Activated naive CD4-positive, alpha-beta T cell treated with Interleukin-2 at 50 U/mL for 16 hours (primary cell): ENCODE data around the gene DDX27.

Experiments
- DNase-seq: peaks from one replicate; pipeline ENCODE4 v3.0.0-alpha.2; 2020

DDX27 gene

GRCh38 chr20:49203746-49204145, 15.5 kb upstream of the DDX27 start:
- DNase-seq, result no peak

GRCh38 chr20:49207076-49207475, 12.1 kb upstream of the DDX27 start:
- no peak for DNase-seq

- DNase-seq, result no peak
Observed at GRCh38 chr20:49210101-49210756, 9.0 kb upstream of the DDX27 start.

GRCh38 chr20:49210757-49211110, 8.5 kb upstream of the DDX27 start:
- DNase-seq, result no peak

DNA sequence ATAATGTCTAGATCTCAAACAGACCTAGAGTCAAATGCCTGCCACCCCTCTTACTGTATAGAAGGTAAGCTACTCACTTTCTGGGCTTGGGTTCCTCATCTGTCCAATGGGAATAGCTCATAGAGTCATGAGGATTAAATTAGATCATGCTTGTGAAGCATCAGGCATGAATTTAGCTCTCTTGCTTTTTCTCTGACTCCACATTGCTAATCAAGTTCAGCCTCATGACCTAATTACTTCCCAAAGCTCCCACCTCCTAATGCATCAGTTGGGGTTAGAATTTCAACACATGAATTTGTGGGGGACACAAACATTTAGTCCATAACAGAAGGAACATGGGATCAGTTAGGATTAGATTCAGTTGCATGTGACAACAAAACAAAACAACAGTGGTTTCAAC, 4.6 kb upstream of the DDX27 start:
- DNase-seq, result no peak

- DNase-seq, result no peak
Observed at GRCh38 chr20:49215232-49215631, 4.0 kb upstream of the DDX27 start.

- peak; percentile 94 for DNase-seq
Observed at GRCh38 chr20:49216991-49217578, 2.1 kb upstream of the DDX27 start.

GRCh38 chr20:49218739-49219090, 501 bp upstream of the DDX27 start:
- DNase-seq, result peak; percentile 4

GRCh38 chr20:49219924-49220831, 962 bp downstream of the DDX27 start:
- no peak for DNase-seq

GRCh38 chr20:49225896-49226295, 6.7 kb downstream of the DDX27 start:
- DNase-seq, result no peak

DNA sequence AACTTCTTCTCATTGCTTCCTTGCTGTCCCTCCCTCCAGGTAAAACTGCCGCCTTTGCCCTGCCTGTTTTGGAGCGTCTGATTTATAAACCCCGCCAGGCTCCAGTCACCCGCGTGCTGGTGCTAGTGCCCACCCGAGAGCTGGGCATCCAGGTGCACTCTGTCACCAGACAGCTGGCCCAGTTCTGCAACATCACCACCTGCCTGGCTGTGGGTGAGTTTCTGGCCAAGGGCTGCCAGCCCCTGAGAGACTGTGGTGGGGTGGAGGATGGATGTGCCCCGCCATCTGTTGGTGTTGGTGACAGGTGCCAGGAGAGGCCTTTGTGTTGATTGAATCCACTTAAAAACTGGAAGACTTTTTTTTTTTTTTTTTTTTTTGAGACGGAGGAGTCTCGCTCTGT, 9.5 kb downstream of the DDX27 start:
- no peak for DNase-seq

GRCh38 chr20:49229381-49229780, 10.2 kb downstream of the DDX27 start:
- no peak for DNase-seq

- no peak for DNase-seq
Observed at GRCh38 chr20:49230021-49230420, 10.8 kb downstream of the DDX27 start.

GRCh38 chr20:49230561-49231133, 11.4 kb downstream of the DDX27 start:
- no peak for DNase-seq

DNA sequence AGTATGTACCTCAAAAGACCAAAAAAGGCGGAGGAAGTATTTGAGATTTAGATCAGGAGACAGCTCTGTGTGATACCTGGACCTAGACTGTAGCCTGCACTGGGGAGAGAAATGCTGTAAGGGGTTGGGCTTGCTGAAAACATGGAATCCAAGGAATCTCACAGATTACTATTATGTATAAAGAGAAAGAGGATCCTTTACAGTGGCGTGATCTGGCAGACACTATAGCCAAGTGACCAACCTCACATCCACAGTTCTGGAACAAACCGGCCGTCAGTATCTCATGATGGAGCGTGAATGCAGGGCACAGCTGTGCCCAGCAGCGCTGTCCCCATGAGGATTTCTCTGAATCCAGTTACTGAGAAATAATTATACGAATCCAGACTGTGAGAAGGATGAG, 12.3 kb downstream of the DDX27 start:
- no peak for DNase-seq

DNA sequence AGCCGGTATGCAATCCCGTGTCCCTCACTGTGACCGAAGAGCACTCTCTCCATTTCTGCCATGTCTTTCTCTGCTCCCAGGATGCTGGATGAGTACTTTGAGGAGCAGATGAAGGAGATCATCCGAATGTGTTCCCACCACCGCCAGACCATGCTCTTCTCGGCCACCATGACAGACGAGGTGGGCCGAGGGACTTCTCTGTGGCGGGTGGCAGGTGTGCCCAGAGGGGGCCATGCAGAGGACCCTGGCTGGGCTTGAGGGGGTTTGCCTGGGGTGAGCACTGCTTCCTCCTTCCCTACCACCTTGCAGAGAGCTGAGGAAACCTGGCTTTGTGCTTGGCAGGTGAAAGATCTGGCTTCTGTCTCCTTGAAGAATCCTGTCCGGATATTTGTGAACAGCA, 14.0 kb downstream of the DDX27 start:
- no peak for DNase-seq

DNA sequence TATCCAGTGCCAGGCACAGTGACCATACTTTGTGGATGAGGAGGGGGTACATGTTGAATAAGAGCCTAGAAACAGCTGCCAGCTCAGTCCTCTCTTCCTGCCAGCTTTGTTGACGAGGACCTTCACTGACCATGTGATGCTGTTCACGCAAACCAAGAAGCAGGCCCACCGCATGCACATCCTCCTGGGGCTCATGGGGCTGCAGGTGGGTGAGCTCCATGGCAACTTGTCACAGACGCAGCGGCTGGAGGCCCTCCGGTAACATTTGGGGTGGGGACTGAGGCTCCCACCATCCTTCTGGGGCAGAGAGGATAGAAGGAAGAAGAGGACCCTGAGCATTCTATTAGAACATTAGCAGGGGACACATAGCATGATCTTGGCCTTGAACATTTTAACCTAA, 15.6 kb downstream of the DDX27 start:
- DNase-seq, result no peak

DNA sequence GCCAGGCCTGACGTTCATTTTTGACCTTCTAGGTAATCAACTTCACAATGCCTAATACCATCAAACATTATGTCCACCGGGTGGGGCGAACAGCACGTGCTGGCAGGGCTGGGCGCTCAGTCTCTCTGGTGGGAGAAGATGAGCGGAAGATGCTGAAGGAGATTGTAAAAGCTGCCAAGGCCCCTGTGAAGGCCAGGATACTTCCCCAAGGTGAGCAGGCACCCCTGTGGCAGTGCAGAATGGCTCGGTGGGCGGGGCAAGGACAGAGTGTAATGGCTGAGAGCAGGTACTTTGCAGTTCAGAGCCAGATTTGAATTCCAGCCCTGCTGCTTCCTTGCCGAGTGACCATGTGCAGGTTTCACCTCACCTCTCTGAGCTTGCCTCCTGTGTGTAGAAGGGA, 17.1 kb downstream of the DDX27 start:
- no peak for DNase-seq

- no peak for DNase-seq
Observed at GRCh38 chr20:49237531-49237930, 18.3 kb downstream of the DDX27 start.

- no peak for DNase-seq
Observed at GRCh38 chr20:49245921-49246740, 26.9 kb downstream of the DDX27 start.

- DNase-seq, result no peak
Observed at GRCh38 chr20:49247169-49247723, 28.0 kb downstream of the DDX27 start.

GRCh38 chr20:49247792-49248191, 28.6 kb downstream of the DDX27 start:
- no peak for DNase-seq

DNA sequence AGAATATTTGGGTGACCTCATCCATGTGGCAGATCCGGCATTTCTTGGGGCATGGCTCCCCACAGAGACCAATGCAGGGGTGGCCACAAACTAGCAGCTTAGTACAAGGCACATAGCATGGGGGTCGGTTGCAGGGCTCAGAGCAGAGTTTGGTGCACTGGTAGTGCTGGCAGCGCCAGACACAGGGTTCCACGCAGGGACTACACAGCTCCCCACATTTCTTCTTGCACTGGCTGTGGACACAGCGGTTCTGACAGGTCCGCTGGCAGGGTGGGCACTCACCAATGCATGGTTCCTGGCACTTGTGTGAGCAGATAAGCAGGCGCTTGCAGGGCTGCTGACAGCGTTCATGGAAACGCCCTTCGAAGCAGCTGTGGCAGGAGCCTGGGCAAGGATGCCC, 29.1 kb downstream of the DDX27 start:
- no peak for DNase-seq
